GM19468 (cell line): ENCODE results near the gene ARIH2.
"Not testable (repeated sequence)": the region's sequence is repeated elsewhere in the genome, so short reads cannot be mapped to it uniquely, and the experiment has no call there.

Source experiments
- ATAC-seq: cut with Tn5 transposase; IDR thresholded peaks from one replicate; pipeline ENCODE4 v1.9.1; 2021; ENCODE audit warnings: mild to moderate bottlenecking, moderate library complexity, moderate number of reproducible peaks; ENCODE audit not compliant: unreplicated experiment; ENCODE audit errors: extremely low read depth

ARIH2 gene

DNA sequence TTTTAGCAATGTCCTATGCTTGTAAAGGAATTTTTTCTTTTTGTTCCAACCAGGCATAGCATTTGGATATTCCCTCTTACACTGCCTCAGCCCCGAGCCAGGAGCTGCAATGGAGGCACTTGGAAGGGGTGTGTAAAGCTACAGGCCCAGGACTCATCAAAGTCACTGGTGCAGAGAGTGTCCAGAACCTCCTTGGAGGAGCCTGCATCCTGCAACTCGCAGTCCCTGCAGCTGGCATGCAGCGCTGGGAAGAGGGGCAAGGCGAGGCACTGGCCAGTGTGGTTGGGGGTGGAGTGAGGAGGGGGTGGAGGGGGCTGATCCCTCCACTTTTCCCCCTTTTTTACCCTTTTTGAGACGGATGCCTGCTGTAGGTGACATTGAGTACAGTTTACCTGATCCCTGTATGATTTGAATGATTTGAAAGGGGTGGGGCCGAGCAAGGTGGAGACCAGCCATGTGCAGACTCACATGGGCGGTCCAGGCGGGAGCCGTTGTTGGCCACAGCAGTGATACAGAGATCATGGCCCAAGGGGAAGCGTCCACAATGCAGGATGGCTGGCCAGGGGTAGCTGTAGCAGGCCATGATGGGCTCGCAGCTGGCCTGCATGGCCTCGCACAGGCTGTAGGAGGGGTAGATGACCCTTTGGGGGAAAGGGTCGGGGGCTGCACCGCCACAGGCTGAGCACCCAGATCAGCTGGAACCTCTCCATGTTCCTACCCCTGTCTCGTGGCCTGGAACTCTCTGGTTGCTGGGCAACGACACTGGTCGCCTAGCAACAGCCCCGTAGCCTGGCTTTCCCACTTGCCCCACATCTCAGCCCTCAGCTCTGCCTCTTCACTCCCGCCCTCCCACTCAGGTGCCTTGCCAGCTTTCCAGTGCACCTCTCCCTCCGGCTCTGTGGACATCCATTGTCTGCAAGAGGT is 79.3 kb downstream of the ARIH2 start:
- ATAC-seq = no peak

DNA sequence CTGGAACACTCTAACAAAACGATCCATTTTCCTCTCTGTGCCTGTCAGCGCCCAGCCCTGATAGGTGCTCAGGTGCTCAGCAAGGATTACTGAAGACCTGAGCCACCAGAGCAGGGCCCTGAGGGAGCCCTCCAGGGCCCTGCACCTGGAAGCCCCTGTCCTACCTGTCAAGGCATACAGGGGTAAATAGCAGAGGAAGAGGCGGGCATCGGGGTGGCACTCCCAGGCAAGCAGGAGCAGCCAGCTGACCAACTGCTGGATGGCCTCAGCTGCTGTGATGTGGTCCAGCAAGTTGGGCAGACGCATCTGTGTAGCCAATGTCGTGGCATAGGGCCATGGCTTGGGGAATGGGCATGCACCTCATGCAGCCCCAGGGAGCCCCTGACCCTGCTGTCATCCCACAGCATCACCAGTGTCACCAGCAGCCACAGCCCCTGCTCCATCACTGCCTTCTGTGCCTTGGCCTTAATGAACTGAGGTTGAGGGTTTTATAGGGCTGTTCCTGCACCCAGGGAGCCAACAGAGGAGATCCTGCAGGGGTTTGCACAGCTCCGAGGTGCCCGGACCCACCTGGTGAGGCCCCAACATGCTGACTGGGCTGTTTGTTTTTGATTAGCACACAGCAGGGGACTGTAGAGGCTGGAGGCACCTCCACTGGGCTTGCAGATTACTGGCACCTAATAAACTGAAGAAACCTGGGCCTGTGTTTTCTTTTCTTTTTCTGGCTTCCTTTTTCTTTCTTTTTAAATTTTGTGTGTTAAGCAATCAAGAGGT is 80.6 kb downstream of the ARIH2 start:
- no peak for ATAC-seq

DNA sequence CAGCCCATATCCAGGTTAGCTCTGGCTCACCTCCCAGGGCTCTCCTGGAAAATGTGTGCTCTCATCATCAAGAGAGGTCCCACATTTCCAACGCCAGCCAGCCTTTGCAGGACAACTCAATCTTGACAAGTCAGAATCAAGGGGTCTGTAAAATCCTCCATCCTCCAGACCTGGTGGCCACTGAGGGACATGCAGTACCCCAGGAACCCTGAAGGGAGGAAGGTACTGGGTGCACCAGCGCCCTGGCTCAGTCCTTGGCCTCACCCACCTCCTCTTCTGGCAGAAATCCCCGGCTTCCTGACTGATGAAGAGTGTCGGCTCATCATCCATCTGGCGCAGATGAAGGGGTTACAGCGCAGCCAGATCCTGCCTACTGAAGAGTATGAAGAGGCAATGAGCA is 82.5 kb downstream of the ARIH2 start:
- ATAC-seq = no peak

- no peak for ATAC-seq
These were observed 86.0 kb downstream of the ARIH2 start for GRCh38 chr3:49004352-49005302.

- ATAC-seq = no peak
These were observed 86.7 kb downstream of the ARIH2 start for GRCh38 chr3:49005303-49005680.

DNA sequence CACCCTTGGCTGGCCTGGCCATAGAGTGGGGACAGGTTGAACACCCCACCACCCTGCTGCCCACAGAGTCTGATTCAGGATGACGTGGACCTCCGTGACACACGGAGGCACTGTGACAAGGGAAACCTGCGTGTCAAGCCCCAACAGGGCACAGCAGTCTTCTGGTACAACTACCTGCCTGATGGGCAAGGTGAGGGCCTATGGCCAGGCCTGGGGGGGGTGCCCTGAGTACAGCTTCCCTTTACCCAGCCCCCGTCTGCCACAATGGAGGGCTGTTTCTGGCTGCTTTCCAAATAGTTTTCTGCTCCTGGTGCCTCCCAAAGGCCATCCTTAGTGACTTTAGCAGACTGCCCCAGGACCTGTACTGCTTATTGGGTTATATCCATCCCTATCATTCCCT is 87.4 kb downstream of the ARIH2 start:
- no peak for ATAC-seq

DNA sequence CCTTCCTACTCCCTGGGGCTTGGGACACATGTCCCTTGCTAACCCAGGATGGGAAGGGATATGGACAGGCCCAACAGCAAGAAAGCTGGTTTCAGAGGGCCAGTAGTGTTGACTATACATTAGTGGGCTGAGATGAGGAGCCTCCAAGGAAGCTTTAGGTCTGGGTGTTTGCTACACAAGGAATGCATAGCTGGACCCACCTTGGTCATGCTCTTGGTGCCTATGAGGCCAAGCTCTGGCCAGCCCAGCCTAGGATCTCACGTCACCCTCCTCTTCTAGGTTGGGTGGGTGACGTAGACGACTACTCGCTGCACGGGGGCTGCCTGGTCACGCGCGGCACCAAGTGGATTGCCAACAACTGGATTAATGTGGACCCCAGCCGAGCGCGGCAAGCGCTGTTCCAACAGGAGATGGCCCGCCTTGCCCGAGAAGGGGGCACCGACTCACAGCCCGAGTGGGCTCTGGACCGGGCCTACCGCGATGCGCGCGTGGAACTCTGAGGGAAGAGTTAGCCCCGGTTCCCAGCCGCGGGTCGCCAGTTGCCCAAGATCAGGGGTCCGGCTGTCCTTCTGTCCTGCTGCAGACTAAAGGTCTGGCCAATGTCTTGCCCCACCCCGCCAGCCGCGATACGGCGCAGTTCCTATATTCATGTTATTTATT is 87.9 kb downstream of the ARIH2 start:
- no peak for ATAC-seq

DNA sequence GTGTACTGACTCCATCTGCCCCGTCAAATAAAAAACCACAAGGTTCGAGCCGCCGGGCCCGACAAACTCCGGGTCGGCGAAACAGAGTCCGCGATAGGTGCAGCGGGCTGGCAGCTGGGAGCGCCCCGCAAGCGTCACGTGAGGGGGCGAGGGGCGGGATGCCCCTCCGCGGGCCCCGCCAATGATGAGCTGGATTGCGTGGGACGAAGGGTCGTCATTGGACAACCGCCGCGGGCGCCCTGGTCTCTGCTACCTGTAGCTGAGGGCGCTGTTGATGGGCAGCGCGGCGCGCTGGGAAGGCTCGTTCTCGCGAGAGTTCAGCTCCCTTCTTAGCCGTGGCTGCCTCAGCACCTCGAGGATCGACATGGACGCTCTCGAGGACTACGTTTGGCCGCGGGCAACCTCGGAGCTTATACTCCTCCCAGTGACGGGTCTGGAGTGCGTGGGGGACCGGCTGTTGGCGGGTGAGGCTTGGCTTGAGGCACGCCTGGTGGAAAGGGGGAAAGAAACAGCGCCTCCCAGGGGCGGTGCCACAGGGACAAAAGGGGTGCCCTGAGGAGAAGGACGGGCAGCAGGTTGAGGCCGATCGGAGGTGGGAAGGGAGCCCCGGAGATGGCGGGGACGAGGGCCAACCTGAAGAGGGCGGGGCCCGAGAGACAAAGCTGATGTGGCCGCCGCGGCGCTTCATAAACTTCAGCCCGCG is 88.6 kb downstream of the ARIH2 start, which contains the start of gene WDR6:
WDR6 (plus strand) TSS at position 324 of the 703 bp plus-strand sequence; CDS start at position 365, 41 bp downstream.
- ATAC-seq = peak; percentile 64

GRCh38 chr3:49007771-49008528 is 89.3 kb downstream of the ARIH2 start:
- ATAC-seq = no peak

- ATAC-seq = not testable (repeated sequence)
These were observed 90.0 kb downstream of the ARIH2 start for GRCh38 chr3:49008627-49009026.

DNA sequence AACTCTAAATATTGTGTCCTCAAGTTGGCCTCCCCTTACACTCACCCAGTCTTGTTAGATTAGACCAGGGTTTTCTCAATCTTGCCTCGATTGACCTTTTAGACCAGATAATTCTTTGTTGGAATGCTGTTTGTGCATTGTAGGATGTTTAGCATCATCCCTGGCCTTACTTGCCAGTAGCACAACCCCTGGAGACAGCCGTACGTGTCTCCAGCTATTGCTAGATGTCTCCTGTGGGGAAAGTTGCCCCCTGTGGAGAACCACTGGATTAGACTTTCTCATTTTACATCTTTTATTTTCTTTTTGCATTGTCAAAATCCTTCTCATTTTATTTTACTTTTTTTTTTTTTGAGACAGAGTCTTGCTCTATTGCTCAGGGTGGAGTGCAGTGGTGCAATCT is 90.8 kb downstream of the ARIH2 start:
- ATAC-seq = no peak

- no peak for ATAC-seq
These were observed 93.9 kb downstream of the ARIH2 start for GRCh38 chr3:49012441-49013017.

- no peak for ATAC-seq
These were observed 94.6 kb downstream of the ARIH2 start for GRCh38 chr3:49013113-49013737.

DNA sequence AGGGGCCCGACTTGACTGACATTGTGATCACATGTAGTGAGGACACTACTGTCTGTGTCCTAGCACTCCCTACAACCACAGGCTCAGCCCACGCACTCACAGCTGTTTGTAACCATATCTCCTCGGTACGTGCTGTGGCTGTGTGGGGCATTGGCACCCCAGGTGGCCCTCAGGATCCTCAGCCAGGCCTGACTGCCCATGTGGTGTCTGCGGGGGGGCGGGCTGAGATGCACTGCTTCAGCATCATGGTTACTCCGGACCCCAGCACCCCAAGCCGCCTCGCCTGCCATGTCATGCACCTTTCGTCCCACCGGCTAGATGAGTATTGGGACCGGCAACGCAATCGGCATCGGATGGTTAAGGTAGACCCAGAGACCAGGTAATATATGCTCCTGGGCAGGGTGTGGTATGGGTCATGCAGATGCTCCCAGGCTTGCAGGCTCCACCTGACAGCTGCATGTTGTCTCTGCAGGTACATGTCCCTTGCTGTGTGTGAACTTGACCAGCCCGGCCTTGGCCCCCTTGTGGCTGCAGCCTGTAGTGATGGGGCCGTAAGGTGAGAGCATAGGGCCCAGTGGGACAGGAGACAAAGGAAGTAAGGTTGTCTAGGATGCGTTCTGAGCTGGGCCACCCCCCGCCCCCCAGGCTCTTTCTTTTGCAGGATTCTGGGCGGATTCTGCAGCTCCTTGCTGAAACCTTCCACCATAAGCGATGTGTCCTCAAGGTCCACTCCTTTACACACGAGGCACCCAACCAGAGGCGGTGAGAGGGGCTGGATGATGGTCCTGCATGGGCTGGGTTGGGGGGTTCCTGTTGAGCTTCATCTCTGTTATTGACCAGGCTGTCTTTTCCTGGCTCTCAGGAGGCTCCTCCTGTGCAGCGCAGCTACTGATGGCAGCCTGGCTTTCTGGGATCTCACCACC is 95.4 kb downstream of the ARIH2 start:
- no peak for ATAC-seq

GRCh38 chr3:49015072-49015471 is 96.4 kb downstream of the ARIH2 start:
- ATAC-seq = no peak

GRCh38 chr3:49015765-49016164 is 97.1 kb downstream of the ARIH2 start:
- ATAC-seq = no peak
